ENCODE measurements around the gene ST14.

The ST14 gene

GRCh38 chr11:130115218-130115617, 44.4 kb upstream of the ST14 start:
- no peak overlapping the region for H3K23ac ChIP-seq (ENCODE audit: low read length)
- H2BK5ac ChIP-seq (ENCODE audit: low read length): no peak overlapping the region
- peaks cover 3% of the 10 kb centered on the region for H3K79me2 ChIP-seq (ENCODE audit: control insufficient read depth, insufficient read depth, low read length)
- H3K79me1 ChIP-seq (ENCODE audit: low read length): peaks cover 14% of the 10 kb centered on the region
- DNase-seq: no peak
- H3K9ac ChIP-seq (ENCODE audit: low read length): no peak overlapping the region
- no peaks in the 10 kb centered on the region for H3K4me1 ChIP-seq (ENCODE audit: control insufficient read depth, low read depth, low read length)
- H3K4me2 ChIP-seq (ENCODE audit: low read length): no peak overlapping the region
- H2BK15ac ChIP-seq (replicated peaks; ENCODE audit: low read depth): no peak overlapping the region
- H3K4me3 ChIP-seq (ENCODE audit: low read length): no peak overlapping the region
- no peak overlapping the region for H2AK5ac ChIP-seq (ENCODE audit: low read length)
- no peaks in the 10 kb centered on the region for H3K27me3 ChIP-seq (ENCODE audit: insufficient read depth, low read length, poor library complexity)
- WGBS (ENCODE audit: extremely low coverage, insufficient coverage, low lambda C conversion rate): 100% methylated on average over 1 of the region's 2 CpGs
- H3K4ac ChIP-seq (ENCODE audit: low read depth, low read length): no peak overlapping the region
- H2BK120ac ChIP-seq (ENCODE audit: low read depth, low read length): no peak overlapping the region
- no peak overlapping the region for H4K8ac ChIP-seq (ENCODE audit: low read depth, low read length)
- H3K36me3 ChIP-seq (ENCODE audit: control insufficient read depth, insufficient read depth, low read length): peaks cover 2% of the 10 kb centered on the region
- no peak overlapping the region for H4K5ac ChIP-seq (ENCODE audit: low read length)
- H3K18ac ChIP-seq (ENCODE audit: low read length): no peak overlapping the region
- no peak overlapping the region for H3K56ac ChIP-seq (ENCODE audit: low read length)
- no peak overlapping the region for H3K27ac ChIP-seq (ENCODE audit: low read depth, low read length)

- H3K18ac ChIP-seq (ENCODE audit: low read length): no peak overlapping the region
- no peaks in the 10 kb centered on the region for H3K27me3 ChIP-seq (ENCODE audit: insufficient read depth, low read length, poor library complexity)
- H4K8ac ChIP-seq (ENCODE audit: low read depth, low read length): no peak overlapping the region
- H3K4me2 ChIP-seq (ENCODE audit: low read length): no peak overlapping the region
- no peak overlapping the region for H2BK5ac ChIP-seq (ENCODE audit: low read length)
- peaks cover 16% of the 10 kb centered on the region for H3K79me1 ChIP-seq (ENCODE audit: low read length)
- no peaks in the 10 kb centered on the region for H3K4me1 ChIP-seq (ENCODE audit: control insufficient read depth, low read depth, low read length)
- H3K9ac ChIP-seq (ENCODE audit: low read length): no peak overlapping the region
- WGBS (ENCODE audit: extremely low coverage, insufficient coverage, low lambda C conversion rate): no CpG with 5 or more reads among the region's 2 CpGs
- no peak overlapping the region for H3K4ac ChIP-seq (ENCODE audit: low read depth, low read length)
- DNase-seq: no peak
- no peak overlapping the region for H2BK15ac ChIP-seq (replicated peaks; ENCODE audit: low read depth)
- no peak overlapping the region for H4K5ac ChIP-seq (ENCODE audit: low read length)
- H3K23ac ChIP-seq (ENCODE audit: low read length): no peak overlapping the region
- peaks cover 1% of the 10 kb centered on the region for H3K79me2 ChIP-seq (ENCODE audit: control insufficient read depth, insufficient read depth, low read length)
- no peak overlapping the region for H3K27ac ChIP-seq (ENCODE audit: low read depth, low read length)
- H2AK5ac ChIP-seq (ENCODE audit: low read length): no peak overlapping the region
- no peak overlapping the region for H3K4me3 ChIP-seq (ENCODE audit: low read length)
- no peak overlapping the region for H3K56ac ChIP-seq (ENCODE audit: low read length)
- H2BK120ac ChIP-seq (ENCODE audit: low read depth, low read length): no peak overlapping the region
- H3K36me3 ChIP-seq (ENCODE audit: control insufficient read depth, insufficient read depth, low read length): peaks cover 7% of the 10 kb centered on the region
Observed at GRCh38 chr11:130118165-130118564, 41.4 kb upstream of the ST14 start.

GRCh38 chr11:130118636-130119387, 40.8 kb upstream of the ST14 start:
- Histone ChIP-seq H2BK120ac (ENCODE audit: low read depth, low read length) (no peak overlapping the region), H3K18ac (ENCODE audit: low read length) (no peak overlapping the region), H3K4ac (ENCODE audit: low read depth, low read length) (no peak overlapping the region), H2BK15ac (replicated peaks; ENCODE audit: low read depth) (no peak overlapping the region), H3K27ac (ENCODE audit: low read depth, low read length) (no peak overlapping the region), H2BK5ac (ENCODE audit: low read length) (no peak overlapping the region), H3K23ac (ENCODE audit: low read length) (no peak overlapping the region), H3K4me3 (ENCODE audit: low read length) (no peak overlapping the region), H3K56ac (ENCODE audit: low read length) (no peak overlapping the region), H3K27me3 (ENCODE audit: insufficient read depth, low read length, poor library complexity) (no peaks in the 10 kb centered on the region), H4K5ac (ENCODE audit: low read length) (no peak overlapping the region), H2AK5ac (ENCODE audit: low read length) (no peak overlapping the region), H3K9ac (ENCODE audit: low read length) (no peak overlapping the region), H4K8ac (ENCODE audit: low read depth, low read length) (no peak overlapping the region), H3K79me1 (ENCODE audit: low read length) (peaks cover 16% of the 10 kb centered on the region), H3K4me1 (ENCODE audit: control insufficient read depth, low read depth, low read length) (no peaks in the 10 kb centered on the region), H3K4me2 (ENCODE audit: low read length) (no peak overlapping the region), H3K79me2 (ENCODE audit: control insufficient read depth, insufficient read depth, low read length) (peaks cover 1% of the 10 kb centered on the region), H3K36me3 (ENCODE audit: control insufficient read depth, insufficient read depth, low read length) (peaks cover 7% of the 10 kb centered on the region)
- WGBS (ENCODE audit: extremely low coverage, insufficient coverage, low lambda C conversion rate): no CpG with 5 or more reads among the region's 9 CpGs
- no peak for DNase-seq

- no peaks in the 10 kb centered on the region for H3K27me3 ChIP-seq (ENCODE audit: insufficient read depth, low read length, poor library complexity)
- no peak overlapping the region for H3K9ac ChIP-seq (ENCODE audit: low read length)
- no peak overlapping the region for H2AK5ac ChIP-seq (ENCODE audit: low read length)
- no peak overlapping the region for H2BK120ac ChIP-seq (ENCODE audit: low read depth, low read length)
- H3K36me3 ChIP-seq (ENCODE audit: control insufficient read depth, insufficient read depth, low read length): peaks cover 10% of the 10 kb centered on the region
- no peaks in the 10 kb centered on the region for H3K79me2 ChIP-seq (ENCODE audit: control insufficient read depth, insufficient read depth, low read length)
- H3K27ac ChIP-seq (ENCODE audit: low read depth, low read length): no peak overlapping the region
- no CpG with 5 or more reads among the region's 5 CpGs for WGBS (ENCODE audit: extremely low coverage, insufficient coverage, low lambda C conversion rate)
- H3K4me1 ChIP-seq (ENCODE audit: control insufficient read depth, low read depth, low read length): no peaks in the 10 kb centered on the region
- no peak overlapping the region for H2BK5ac ChIP-seq (ENCODE audit: low read length)
- no peak overlapping the region for H3K4ac ChIP-seq (ENCODE audit: low read depth, low read length)
- no peak overlapping the region for H2BK15ac ChIP-seq (replicated peaks; ENCODE audit: low read depth)
- H3K4me2 ChIP-seq (ENCODE audit: low read length): no peak overlapping the region
- H4K5ac ChIP-seq (ENCODE audit: low read length): no peak overlapping the region
- DNase-seq: no peak
- H3K79me1 ChIP-seq (ENCODE audit: low read length): peaks cover 17% of the 10 kb centered on the region
- no peak overlapping the region for H3K56ac ChIP-seq (ENCODE audit: low read length)
- no peak overlapping the region for H4K8ac ChIP-seq (ENCODE audit: low read depth, low read length)
- no peak overlapping the region for H3K4me3 ChIP-seq (ENCODE audit: low read length)
- H3K18ac ChIP-seq (ENCODE audit: low read length): no peak overlapping the region
- no peak overlapping the region for H3K23ac ChIP-seq (ENCODE audit: low read length)
Observed at GRCh38 chr11:130120045-130120444, 39.5 kb upstream of the ST14 start.

- Histone ChIP-seq H2AK5ac (ENCODE audit: low read length) (no peak overlapping the region), H4K5ac (ENCODE audit: low read length) (no peak overlapping the region), H3K79me2 (ENCODE audit: control insufficient read depth, insufficient read depth, low read length) (no peaks in the 10 kb centered on the region), H3K27me3 (ENCODE audit: insufficient read depth, low read length, poor library complexity) (no peaks in the 10 kb centered on the region), H2BK120ac (ENCODE audit: low read depth, low read length) (no peak overlapping the region), H3K4ac (ENCODE audit: low read depth, low read length) (no peak overlapping the region), H3K36me3 (ENCODE audit: control insufficient read depth, insufficient read depth, low read length) (peaks cover 12% of the 10 kb centered on the region), H3K27ac (ENCODE audit: low read depth, low read length) (no peak overlapping the region), H2BK5ac (ENCODE audit: low read length) (no peak overlapping the region), H3K4me2 (ENCODE audit: low read length) (no peak overlapping the region), H3K4me1 (ENCODE audit: control insufficient read depth, low read depth, low read length) (no peaks in the 10 kb centered on the region), H3K23ac (ENCODE audit: low read length) (no peak overlapping the region), H4K8ac (ENCODE audit: low read depth, low read length) (no peak overlapping the region), H3K9ac (ENCODE audit: low read length) (no peak overlapping the region), H3K4me3 (ENCODE audit: low read length) (no peak overlapping the region), H3K56ac (ENCODE audit: low read length) (no peak overlapping the region), H3K79me1 (ENCODE audit: low read length) (peaks cover 22% of the 10 kb centered on the region), H2BK15ac (replicated peaks; ENCODE audit: low read depth) (no peak overlapping the region), H3K18ac (ENCODE audit: low read length) (no peak overlapping the region)
- no peak for DNase-seq
- WGBS (ENCODE audit: extremely low coverage, insufficient coverage, low lambda C conversion rate): 100% methylated on average over 2 of the region's 5 CpGs
Observed at GRCh38 chr11:130121445-130121978, 38.1 kb upstream of the ST14 start.
